ENCODE data around the gene FURIN. TPM values are rescaled to one million over a fixed set of nuclear protein-coding genes. Genes with fewer than 3 reads are reported as not detected.

Gene FURIN
- total and polyA plus RNA-seq, 2 of the 4 experiments (the other 2 are of a cell fraction), result 34.8 to 54.3 TPM

- peak overlapping the region; percentile 2; the same call in 1 of the 2 replicates for H2BK120ac ChIP-seq (ENCODE audit: low read depth, low read length)
- peak overlapping the region; percentile 60; the same call in 1 of the 2 replicates for H3K14ac ChIP-seq (replicated peaks; ENCODE audit: low read depth, low read length)
- H4K5ac ChIP-seq (ENCODE audit: low read depth, low read length), result peak overlapping the region; percentile 57; the same call in 1 of the 2 replicates
- peak overlapping the region; percentile 23 to 56; a peak in 1 of 4 replicates for H4K8ac ChIP-seq (ENCODE audit: low read depth in 2 of 2, low read length in 2 of 2)
- H3K27me3 ChIP-seq (ENCODE audit: control insufficient read depth, insufficient read depth, low read length), result no peaks in the 10 kb centered on the region
- no peak for DNase-seq
- H3K79me1 ChIP-seq (ENCODE audit: low read depth in 1 of 2, low read length in 2 of 2), result peaks cover 17 to 56% of the 10 kb centered on the region in 2 experiments
- no peak overlapping the region for H2BK20ac ChIP-seq (ENCODE audit: low read depth, low read length)
- peak overlapping the region; percentile 75 for H3K4me3 ChIP-seq (ENCODE audit: insufficient read depth, low read depth, low read length)
- peak overlapping the region; percentile 27 for H3K18ac ChIP-seq (ENCODE audit: low read depth, low read length)
- no TSS peak for BruUV-seq (replicated peaks)
- peak overlapping the region; percentile 91 for H3K4ac ChIP-seq (ENCODE audit: low read depth, low read length)
- peaks cover 14% of the 10 kb centered on the region for H3K9me1 ChIP-seq (ENCODE audit: insufficient read depth, low read length)
- H4K20me1 ChIP-seq (ENCODE audit: insufficient read depth, low read length), result peaks cover 20% of the 10 kb centered on the region
- no peak overlapping the region; the same call in 2 of the 3 replicates for H2BK15ac ChIP-seq (ENCODE audit: low read depth, low read length)
- peak overlapping the region; percentile 81 for H2AK9ac ChIP-seq (replicated peaks; ENCODE audit: low read depth, low read length, poor library complexity)
- H3K23ac ChIP-seq (ENCODE audit: low read depth, low read length), result peak overlapping the region; percentile 54; the same call in 1 of the 2 replicates
- 3% methylated on average over 39 of the region's 77 CpGs; no CpG with 5 or more reads in 1 of the 2 experiments for WGBS, 2 experiments (ENCODE audit: extremely low coverage in 2 of 2, insufficient read length in 1 of 2)
- ChIA-PET CTCF (interaction anchor here (1.4 kb wide), 1 partner anchor 14 kb away, joined by 4 read pairs; no protein-coding TSS in a partner anchor), POLR2A (ENCODE audit: unreplicated experiment) (no interaction called here)
- peak overlapping the region; percentile 31 for H3K27ac ChIP-seq (ENCODE audit: insufficient read depth, low read length)
- H4K91ac ChIP-seq (ENCODE audit: insufficient read depth, low read depth, low read length), result peak overlapping the region; percentile 0; the same call in 1 of the 2 replicates
- peak overlapping the region; percentile 89 for H2BK5ac ChIP-seq (ENCODE audit: low read depth, low read length, poor library complexity, severe bottlenecking)
- H3K9ac ChIP-seq (ENCODE audit: low read depth, low read length), result peak overlapping the region; percentile 89
- peaks cover 33% of the 10 kb centered on the region for H3K4me1 ChIP-seq (ENCODE audit: control insufficient read depth, insufficient read depth, low read length)
- no peak for TF ChIP-seq CEBPB (IDR thresholded peaks at IDR 0.05; ENCODE audit: low read depth, low read length)
- TF ChIP-seq MAZ (IDR thresholded peaks at IDR 0.05; ENCODE audit: borderline replicate concordance, low read depth, low read length), result peak; percentile 41; the same call in 1 of the 2 replicates
- intact Hi-C loops (cut with micrococcal nuclease) (loop anchor here (5.0 kb wide), 2 partner anchors 155 to 225 kb away; partner anchors contain the start of gene BLM), in situ Hi-C loops (cut with MboI; ENCODE audit: low sequenced_read_pairs) (no loop called here), dilution Hi-C loops (cut with HindIII; ENCODE audit: low sequenced_read_pairs, unreplicated experiment) (no loop called here)
- H3K36me3 ChIP-seq (ENCODE audit: control insufficient read depth, insufficient read depth, low read length), result peaks cover 14% of the 10 kb centered on the region
- peak overlapping the region; percentile 93 for H2AFZ ChIP-seq (replicated peaks; ENCODE audit: low read length, poor library complexity)
- peak overlapping the region; percentile 100 for H3K4me2 ChIP-seq (ENCODE audit: low read depth, low read length)
- peak overlapping the region; percentile 2; the same call in 1 of the 2 replicates for H3K56ac ChIP-seq (ENCODE audit: extremely low read depth, insufficient read depth, low read length)
- peak; percentile 35 for ATAC-seq (ENCODE audit: low read depth)
- no peaks in the 10 kb centered on the region for H3K9me3 ChIP-seq (ENCODE audit: control insufficient read depth, insufficient read depth, low read length)
- H2AK5ac ChIP-seq (ENCODE audit: low read depth, low read length), result peak overlapping the region; percentile 79
Measured at GRCh38 chr15:90871716-90872485, 3.5 kb downstream of the FURIN start.

Data from IMR-90 (cell line).